Trophoblast cell (in vitro differentiated cells and primary cell): ENCODE measurements around the gene PLBD2.

Source experiments
- DNase-seq, 2 donors: peaks; one replicate each; pipeline ENCODE4 v3.0.0-alpha.2; 2016
- H2AFZ ChIP-seq: 2 replicates; pipeline ENCODE4 v1.6.1; 2013; ENCODE audit warnings: low read length, moderate library complexity, mild to moderate bottlenecking; ENCODE audit not compliant: insufficient read depth, poor library complexity
- H2AK5ac ChIP-seq: 2 replicates; pipeline ENCODE4 v1.6.1; 2013; ENCODE audit warnings: mild to moderate bottlenecking, low read length
- H2BK120ac ChIP-seq: 2 replicates; pipeline ENCODE4 v1.6.1; 2013; ENCODE audit warnings: low read length, mild to moderate bottlenecking, moderate library complexity; ENCODE audit not compliant: insufficient read depth, poor library complexity
- H2BK12ac ChIP-seq: 2 replicates; pipeline ENCODE4 v1.6.1; 2013; ENCODE audit warnings: mild to moderate bottlenecking, low read length, moderate library complexity
- H2BK5ac ChIP-seq: 2 replicates; pipeline ENCODE4 v1.6.1; 2013; ENCODE audit warnings: low read length, low read depth, moderate library complexity, mild to moderate bottlenecking; ENCODE audit not compliant: poor library complexity
- H3K14ac ChIP-seq: 2 replicates; pipeline ENCODE4 v1.6.1; 2013; ENCODE audit warnings: mild to moderate bottlenecking, low read length
- H3K18ac ChIP-seq: 2 replicates; pipeline ENCODE4 v1.6.1; 2013; ENCODE audit warnings: mild to moderate bottlenecking, low read length
- H3K23ac ChIP-seq: 2 replicates; pipeline ENCODE4 v1.6.1; 2013; ENCODE audit warnings: low read length
- H3K27ac ChIP-seq: 2 replicates; pipeline ENCODE4 v1.5.1; 2013; ENCODE audit warnings: low read depth, mild to moderate bottlenecking, inconsistent platforms, low read length, moderate library complexity
- H3K27me3 ChIP-seq: 2 replicates; pipeline ENCODE4 v1.6.1; 2013; ENCODE audit warnings: inconsistent platforms, mild to moderate bottlenecking, low read length, moderate library complexity; ENCODE audit not compliant: insufficient read depth
- H3K36me3 ChIP-seq, 2 experiments: 1 replicate in 1 of 2; 2 replicates in 1 of 2; pipeline ENCODE4 v1.6.1; 2013; ENCODE audit warnings: low read length in 2 of 2, mild to moderate bottlenecking in 2 of 2, moderate library complexity in 1 of 2; ENCODE audit not compliant: insufficient read depth in 2 of 2, control insufficient read depth in 1 of 2
- H3K4ac ChIP-seq: 2 replicates; pipeline ENCODE4 v1.6.1; 2013; ENCODE audit warnings: low read depth, mild to moderate bottlenecking, low read length, moderate library complexity
- H3K4me1 ChIP-seq, 2 experiments: 1 replicate in 1 of 2; 2 replicates in 1 of 2; pipeline ENCODE4 v1.6.1; 2013; ENCODE audit warnings: low read length in 2 of 2, mild to moderate bottlenecking in 2 of 2, moderate library complexity in 1 of 2; ENCODE audit not compliant: insufficient read depth in 2 of 2, control insufficient read depth in 1 of 2
- H3K4me2 ChIP-seq: 2 replicates; pipeline ENCODE4 v1.6.1; 2013; ENCODE audit warnings: inconsistent platforms, mild to moderate bottlenecking, low read length, moderate library complexity
- H3K4me3 ChIP-seq: 2 replicates; pipeline ENCODE4 v1.5.1; 2013; ENCODE audit warnings: mild to moderate bottlenecking, low read depth, low read length, inconsistent platforms
- H3K79me1 ChIP-seq: one replicate; pipeline ENCODE4 v1.6.1; 2013; ENCODE audit warnings: low read length
- H3K79me2 ChIP-seq: 2 replicates; pipeline ENCODE4 v1.6.1; 2013; ENCODE audit warnings: low read length, mild to moderate bottlenecking; ENCODE audit not compliant: control insufficient read depth, insufficient read depth, poor library complexity
- H3K9ac ChIP-seq: 2 replicates; pipeline ENCODE4 v1.6.1; 2013; ENCODE audit warnings: mild to moderate bottlenecking, low read length
- H3K9me3 ChIP-seq: 2 replicates; pipeline ENCODE4 v1.6.1; 2013; ENCODE audit warnings: low read depth, mild to moderate bottlenecking, control low read depth, inconsistent platforms, low read length; ENCODE audit not compliant: insufficient read depth
- H4K12ac ChIP-seq: 2 replicates; pipeline ENCODE4 v1.6.1; 2013; ENCODE audit warnings: low read depth, mild to moderate bottlenecking, low read length, moderate library complexity
- H4K8ac ChIP-seq: 2 replicates; pipeline ENCODE4 v1.6.1; 2013; ENCODE audit warnings: low read depth, mild to moderate bottlenecking, low read length, moderate library complexity
- H4K91ac ChIP-seq: one replicate; pipeline ENCODE4 v1.6.1; 2013; ENCODE audit warnings: low read depth, mild to moderate bottlenecking, low read length, moderate library complexity
- WGBS: extraction: QIAGEN DNeasy Blood & Tissue Kit; methylation state at CpG from one replicate; pipeline ENCODE4 v1.1.7; 2013; ENCODE audit warnings: missing lambda C conversion rate; ENCODE audit not compliant: insufficient read length, insufficient coverage; ENCODE audit errors: extremely low coverage; 5-methylcytosine and 5-hydroxymethylcytosine counted together

Gene PLBD2

DNA sequence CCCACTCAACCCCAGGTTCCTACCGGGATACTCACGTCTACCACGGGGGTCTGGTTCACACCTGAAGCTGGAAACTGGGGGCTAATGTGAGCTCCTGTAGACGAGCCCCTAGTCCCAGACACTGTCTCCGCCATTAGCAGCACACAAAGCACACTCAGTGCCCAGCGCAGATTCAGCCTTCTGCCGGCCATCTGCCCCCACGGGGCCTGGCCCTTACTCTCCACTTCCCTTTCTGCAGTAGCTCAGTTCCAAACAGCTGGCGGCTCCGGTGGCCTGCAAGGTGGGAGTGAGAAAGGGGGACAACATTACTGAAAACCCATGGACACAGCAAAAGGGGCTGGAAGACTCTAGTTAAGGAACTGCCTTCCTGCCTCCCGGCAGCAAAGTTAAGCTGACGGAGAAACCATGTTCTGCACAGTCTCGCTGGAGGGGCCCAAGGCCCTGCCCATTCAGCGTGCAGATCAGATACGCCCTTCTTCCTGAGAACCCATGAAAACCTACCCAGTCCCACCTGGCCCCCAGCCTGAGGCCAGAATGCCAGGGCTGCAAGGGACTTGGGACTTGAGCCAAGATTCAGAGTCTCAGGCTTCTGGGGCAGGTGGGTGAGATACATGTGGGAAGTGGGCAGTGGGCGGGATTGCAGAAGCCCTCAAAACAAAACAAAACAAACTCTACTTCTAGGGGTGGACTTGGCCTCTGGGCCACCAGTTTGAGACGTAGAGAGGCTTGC is 25.5 kb upstream of the PLBD2 start:
- peaks cover 2% of the 10 kb centered on the region for H3K79me2 ChIP-seq
- H4K8ac ChIP-seq = no peak overlapping the region
- DNase-seq = no peak
- peaks cover 5 to 9% of the 10 kb centered on the region in 2 experiments for H3K36me3 ChIP-seq
- H2AFZ ChIP-seq = no peak overlapping the region
- H3K4ac ChIP-seq = no peak overlapping the region
- no peak overlapping the region for H3K18ac ChIP-seq
- no peak overlapping the region for H3K27ac ChIP-seq
- no peak overlapping the region for H3K23ac ChIP-seq
- H2BK120ac ChIP-seq = no peak overlapping the region
- no peak overlapping the region for H2AK5ac ChIP-seq
- peak overlapping the region; percentile 17 for H4K12ac ChIP-seq
- no peaks in the 10 kb centered on the region for H3K9me3 ChIP-seq
- H3K4me2 ChIP-seq = no peak overlapping the region
- no peak overlapping the region for H4K91ac ChIP-seq
- no peaks in the 10 kb centered on the region for H3K27me3 ChIP-seq
- H3K79me1 ChIP-seq = peaks cover 6% of the 10 kb centered on the region
- no peak overlapping the region for H3K9ac ChIP-seq
- H3K4me3 ChIP-seq = no peak overlapping the region
- peaks cover 7 to 11% of the 10 kb centered on the region in 2 experiments for H3K4me1 ChIP-seq
- H3K14ac ChIP-seq = no peak overlapping the region
- WGBS = no CpG with 5 or more reads among the region's 17 CpGs
- H2BK12ac ChIP-seq = no peak overlapping the region
- no peak overlapping the region for H2BK5ac ChIP-seq

DNA sequence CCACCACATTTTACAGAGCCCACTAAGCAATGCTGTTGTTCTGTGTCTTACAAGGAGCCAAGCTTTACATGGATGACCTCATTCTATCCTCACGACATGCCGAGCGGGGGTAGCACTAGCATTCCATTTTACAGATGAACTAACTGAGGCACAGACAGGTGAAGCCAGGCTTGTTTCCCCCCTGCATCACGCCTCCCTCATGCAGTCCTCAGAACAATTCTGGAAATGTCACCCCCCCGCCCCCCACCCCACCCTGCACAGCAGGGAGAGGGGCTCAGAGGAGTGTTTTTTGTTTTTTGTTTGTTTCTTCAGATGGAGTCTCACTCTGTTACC is 25.0 kb upstream of the PLBD2 start:
- Histone ChIP-seq H3K9ac (no peak overlapping the region), H2BK12ac (no peak overlapping the region), H2BK120ac (no peak overlapping the region), H4K12ac (no peak overlapping the region), H4K91ac (no peak overlapping the region), H3K4me3 (no peak overlapping the region), H3K27me3 (no peaks in the 10 kb centered on the region), H2BK5ac (no peak overlapping the region), H3K36me3 (peaks cover 5 to 9% of the 10 kb centered on the region in 2 experiments), H3K27ac (no peak overlapping the region), H2AFZ (no peak overlapping the region), H4K8ac (no peak overlapping the region), H3K4me2 (no peak overlapping the region), H3K4me1 (peaks cover 7 to 11% of the 10 kb centered on the region in 2 experiments), H3K18ac (no peak overlapping the region), H3K4ac (no peak overlapping the region), H3K23ac (no peak overlapping the region), H3K79me1 (peaks cover 6% of the 10 kb centered on the region), H3K14ac (no peak overlapping the region), H3K9me3 (no peaks in the 10 kb centered on the region), H3K79me2 (peaks cover 2% of the 10 kb centered on the region), H2AK5ac (no peak overlapping the region)
- DNase-seq = no peak
- WGBS = no CpG with 5 or more reads among the region's 5 CpGs

DNA sequence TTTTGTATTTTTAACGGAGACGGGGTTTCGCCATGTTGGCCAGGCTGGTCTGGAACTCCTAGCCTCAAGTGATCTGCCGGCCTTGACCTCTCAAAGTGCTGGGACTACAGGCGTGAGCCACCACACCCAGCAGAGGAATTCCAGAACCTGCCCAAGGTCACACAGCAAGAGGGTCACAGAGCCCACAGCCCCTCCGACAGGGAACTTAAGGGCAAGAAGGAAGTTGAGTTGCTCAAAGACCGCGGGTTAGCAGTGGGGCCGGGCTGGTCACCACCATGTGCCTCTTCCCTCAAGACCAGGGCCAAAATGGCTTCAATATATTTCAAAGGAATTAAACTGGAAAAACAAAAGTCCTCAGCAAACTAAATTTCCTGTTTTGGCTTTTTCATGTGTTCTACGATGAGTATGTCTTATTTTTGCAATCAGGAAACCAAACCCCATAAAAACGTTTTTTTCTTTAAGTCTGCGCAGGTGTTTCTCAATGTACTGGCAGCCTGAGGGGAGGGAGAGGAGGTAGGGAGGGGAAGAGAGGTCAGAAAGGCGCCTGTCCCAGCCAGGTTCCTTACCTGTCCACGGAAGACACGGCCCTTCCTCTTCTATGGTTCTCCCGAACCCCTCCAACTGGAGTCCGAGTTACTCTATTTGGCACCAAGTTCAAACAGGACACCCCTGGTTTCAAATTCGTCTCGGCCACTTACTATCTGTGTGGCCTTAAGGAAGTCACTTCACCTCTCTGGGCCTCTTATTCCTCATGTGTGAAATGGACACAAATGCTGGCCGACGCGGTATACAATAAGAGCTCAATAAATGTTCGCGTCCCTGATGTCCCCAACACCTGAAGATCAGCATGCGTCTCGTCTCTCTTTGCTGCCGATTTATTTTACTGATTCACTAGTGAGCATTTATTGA is 24.3 kb upstream of the PLBD2 start:
- peak in 1 of 2 donors; percentile 38 for DNase-seq

DNA sequence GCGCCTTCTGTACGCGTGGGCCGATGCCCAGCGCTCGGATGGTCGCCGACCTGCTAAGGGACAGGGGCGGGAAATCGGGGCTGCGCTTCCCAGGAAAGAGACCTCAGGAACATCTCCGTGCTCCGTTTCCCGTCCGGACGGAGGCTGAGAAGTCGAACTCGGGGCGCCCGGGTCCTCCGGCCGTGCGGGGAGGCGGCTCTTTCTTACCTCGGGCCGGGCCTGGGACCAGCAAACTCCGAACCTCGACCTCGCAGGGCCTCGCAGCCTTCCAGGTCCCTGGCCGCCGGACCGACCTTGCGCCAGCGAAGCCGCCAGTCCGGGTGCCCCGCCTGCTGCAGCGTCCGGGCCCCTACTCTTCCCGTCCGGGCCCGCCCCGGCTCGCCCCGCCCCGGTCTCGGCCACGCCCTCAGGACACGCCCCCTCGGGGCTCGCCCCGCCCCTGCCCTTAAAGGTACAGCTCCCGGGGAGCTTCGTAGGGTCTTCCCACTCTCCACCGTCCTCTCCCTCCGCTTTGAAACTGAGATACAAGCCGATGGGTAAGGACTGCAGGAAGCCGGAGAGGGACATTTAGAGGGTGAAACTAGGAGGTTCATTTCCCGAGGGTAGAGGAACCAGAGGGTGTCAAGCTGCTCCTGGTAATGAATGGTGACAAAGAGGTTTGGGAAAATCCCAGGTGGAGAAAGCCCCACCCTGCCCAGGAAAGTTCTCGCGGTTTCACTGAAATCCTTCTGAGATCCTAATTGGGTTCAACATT is 23.4 kb upstream of the PLBD2 start, which contains the start of gene SLC8B1:
Gene SLC8B1, minus strand, starts transcription at position 324 of the 754 bp plus-strand sequence. CDS start 2,231 bp downstream, outside the sequence.
- Histone ChIP-seq H2AFZ (peak within 1 kb of the TSS; percentile 93), H3K4me2 (peak within 1 kb of the TSS; percentile 93), H2BK120ac (peak within 1 kb of the TSS; percentile 75), H4K8ac (peak within 1 kb of the TSS; percentile 96), H3K9me3 (no peaks in the 10 kb centered on the region), H3K23ac (no peak within 1 kb of the TSS), H4K91ac (peak within 1 kb of the TSS; percentile 84), H4K12ac (peak within 1 kb of the TSS; percentile 87), H3K36me3 (peaks cover 5 to 8% of the 10 kb centered on the region in 2 experiments), H3K79me2 (peaks cover 2% of the 10 kb centered on the region), H2BK12ac (peak within 1 kb of the TSS; percentile 73), H2BK5ac (peak within 1 kb of the TSS; percentile 64), H3K27ac (no peak within 1 kb of the TSS), H3K14ac (peak within 1 kb of the TSS; percentile 93), H3K27me3 (no peaks in the 10 kb centered on the region), H3K79me1 (peaks cover 6% of the 10 kb centered on the region), H2AK5ac (peak within 1 kb of the TSS; percentile 35), H3K4me1 (peaks cover 7 to 11% of the 10 kb centered on the region in 2 experiments), H3K9ac (no peak within 1 kb of the TSS), H3K4ac (peak within 1 kb of the TSS; percentile 67), H3K4me3 (peak within 1 kb of the TSS; percentile 73), H3K18ac (peak within 1 kb of the TSS; percentile 83)
- DNase-seq = peak; percentile 83 to 89
- no CpG with 5 or more reads among the region's 62 CpGs for WGBS

More for the DNA sequence above, 24.3 kb upstream of the PLBD2 start:
- Histone ChIP-seq H3K4me3 (peak overlapping the region; percentile 73), H3K27me3 (no peaks in the 10 kb centered on the region), H2BK12ac (no peak overlapping the region), H3K23ac (no peak overlapping the region), H3K4ac (no peak overlapping the region), H3K27ac (no peak overlapping the region), H4K12ac (no peak overlapping the region), H3K9me3 (no peaks in the 10 kb centered on the region), H3K18ac (peak overlapping the region; percentile 83), H4K8ac (peak overlapping the region; percentile 96), H3K4me2 (peak overlapping the region; percentile 93), H3K4me1 (peaks cover 7 to 11% of the 10 kb centered on the region in 2 experiments), H3K9ac (no peak overlapping the region), H2AFZ (peak overlapping the region; percentile 82), H3K79me2 (peaks cover 2% of the 10 kb centered on the region), H3K36me3 (peaks cover 5 to 9% of the 10 kb centered on the region in 2 experiments), H4K91ac (peak overlapping the region; percentile 84), H3K14ac (peak overlapping the region; percentile 93), H2BK120ac (peak overlapping the region; percentile 75), H3K79me1 (peaks cover 6% of the 10 kb centered on the region), H2BK5ac (peak overlapping the region; percentile 64), H2AK5ac (peak overlapping the region; percentile 35)
- no CpG with 5 or more reads among the region's 27 CpGs for WGBS
